Measurements from ENCODE around the gene CARTPT.

GRCh38 chr5:71740015-71740753, 21.1 kb downstream of the CARTPT start:
- TF ChIP-seq CTCF (conservative IDR thresholded peaks at IDR 0.05) = no peak
- no peak for TF ChIP-seq ZFX (IDR thresholded peaks at IDR 0.05)

All from C4-2B (cell line).